HG02623 (cell line): ENCODE measurements around the gene MGMT.
"Not testable (repeated sequence)": the region's sequence is repeated elsewhere in the genome, so short reads cannot be mapped to it uniquely, and the experiment has no call there.

Experiments
- ATAC-seq: cut with Tn5 transposase; IDR thresholded peaks from one replicate; pipeline ENCODE4 v1.9.1; 2021; ENCODE audit warnings: moderate library complexity; ENCODE audit not compliant: unreplicated experiment

The MGMT gene

GRCh38 chr10:129466703-129467358 lies at the start of gene MGMT:
TSS of gene MGMT (plus strand) at chr10:129467241.
- ATAC-seq: peak; percentile 93

- no peak for ATAC-seq
Measured at GRCh38 chr10:129417870-129418269, 49.2 kb upstream of the MGMT start.

- ATAC-seq: no peak
Measured at GRCh38 chr10:129418496-129419225, 48.4 kb upstream of the MGMT start.

- ATAC-seq: no peak
Measured at GRCh38 chr10:129419397-129419796, 47.6 kb upstream of the MGMT start.

- ATAC-seq: no peak
Measured at GRCh38 chr10:129421399-129422010, 45.5 kb upstream of the MGMT start.

GRCh38 chr10:129424978-129425377 lies 42.1 kb upstream of the MGMT start:
- no peak for ATAC-seq

GRCh38 chr10:129426606-129427005 lies 40.4 kb upstream of the MGMT start:
- ATAC-seq: no peak

- no peak for ATAC-seq
Measured at GRCh38 chr10:129433266-129433665, 33.8 kb upstream of the MGMT start.

GRCh38 chr10:129435724-129436123 lies 31.3 kb upstream of the MGMT start:
- ATAC-seq: not testable (repeated sequence)

- no peak for ATAC-seq
Measured at GRCh38 chr10:129438024-129438423, 29.0 kb upstream of the MGMT start.

GRCh38 chr10:129440247-129440646 lies 26.8 kb upstream of the MGMT start:
- ATAC-seq: no peak

- ATAC-seq: no peak
Measured at GRCh38 chr10:129440722-129441316, 26.2 kb upstream of the MGMT start.

- no peak for ATAC-seq
Measured at GRCh38 chr10:129441372-129442009, 25.6 kb upstream of the MGMT start.

GRCh38 chr10:129442866-129443265 lies 24.2 kb upstream of the MGMT start:
- no peak for ATAC-seq

- no peak for ATAC-seq
Measured at GRCh38 chr10:129444359-129444758, 22.7 kb upstream of the MGMT start.

- no peak for ATAC-seq
Measured at GRCh38 chr10:129445436-129446182, 21.4 kb upstream of the MGMT start.

- ATAC-seq: no peak
Measured at GRCh38 chr10:129446183-129446581, 20.9 kb upstream of the MGMT start.

GRCh38 chr10:129447486-129447885 lies 19.6 kb upstream of the MGMT start:
- no peak for ATAC-seq

GRCh38 chr10:129448086-129448485 lies 19.0 kb upstream of the MGMT start:
- ATAC-seq: no peak

- no peak for ATAC-seq
Measured at GRCh38 chr10:129448539-129448938, 18.5 kb upstream of the MGMT start.

- no peak for ATAC-seq
Measured at GRCh38 chr10:129449893-129450292, 17.1 kb upstream of the MGMT start.
